ENCODE results near the gene SEMA3A.

The SEMA3A gene

DNA sequence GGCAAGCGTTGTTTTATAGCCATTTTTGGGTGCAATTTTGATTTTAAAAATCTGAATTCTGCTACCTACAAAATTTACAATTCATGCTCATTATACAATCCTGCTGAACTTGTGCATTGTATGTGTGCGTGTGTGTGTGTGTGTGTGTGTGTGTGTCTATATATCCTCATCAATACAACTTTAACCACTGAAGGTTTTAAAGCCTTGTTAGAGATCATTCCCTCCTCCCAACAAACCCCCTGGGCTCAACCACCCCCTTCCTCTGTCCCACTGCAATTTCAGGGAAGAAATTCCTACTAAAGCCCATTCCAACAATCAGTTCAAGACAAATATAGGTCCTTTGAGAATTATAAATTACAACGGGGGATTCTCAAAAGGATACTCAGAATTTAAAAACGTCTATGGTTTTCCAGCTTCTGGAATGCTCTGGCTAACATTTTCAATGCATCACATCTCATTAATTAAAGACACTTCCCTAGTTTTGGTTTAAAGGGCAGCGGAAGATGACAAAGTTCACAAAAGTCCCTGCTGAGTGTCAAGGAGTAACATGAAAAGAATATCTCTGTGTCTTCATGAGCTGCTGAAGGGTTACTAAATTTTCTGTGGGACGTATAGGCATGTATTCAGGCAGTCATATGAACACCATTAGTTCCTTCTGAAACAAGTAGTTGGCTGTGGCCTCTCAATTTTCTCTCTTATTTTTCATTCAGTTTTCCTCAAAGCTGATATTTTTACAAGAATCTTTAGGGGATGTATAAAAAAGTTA is 889 bp upstream of the SEMA3A start:
- DNase-seq (ENCODE audit: low spot score) = no peak

DNA sequence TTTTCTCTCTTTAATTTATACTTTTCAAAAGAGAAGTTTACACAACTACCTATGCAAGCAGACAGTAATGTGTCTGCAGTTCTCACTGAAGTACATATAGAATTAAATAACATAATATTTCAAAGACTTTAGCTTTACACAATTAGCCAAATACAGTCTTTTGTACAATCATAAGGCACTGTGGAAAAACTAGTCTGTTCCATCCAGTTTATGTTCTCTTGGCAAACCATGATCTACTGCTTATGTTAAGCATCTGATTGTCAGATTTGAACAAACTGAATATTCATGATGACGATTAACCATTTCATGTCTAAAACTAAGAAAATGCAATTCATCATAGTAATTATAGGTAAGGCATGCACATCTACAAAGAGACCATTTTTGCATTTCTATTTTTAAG is 842 bp downstream of the SEMA3A start:
- no peak for DNase-seq (ENCODE audit: low spot score)

DNA sequence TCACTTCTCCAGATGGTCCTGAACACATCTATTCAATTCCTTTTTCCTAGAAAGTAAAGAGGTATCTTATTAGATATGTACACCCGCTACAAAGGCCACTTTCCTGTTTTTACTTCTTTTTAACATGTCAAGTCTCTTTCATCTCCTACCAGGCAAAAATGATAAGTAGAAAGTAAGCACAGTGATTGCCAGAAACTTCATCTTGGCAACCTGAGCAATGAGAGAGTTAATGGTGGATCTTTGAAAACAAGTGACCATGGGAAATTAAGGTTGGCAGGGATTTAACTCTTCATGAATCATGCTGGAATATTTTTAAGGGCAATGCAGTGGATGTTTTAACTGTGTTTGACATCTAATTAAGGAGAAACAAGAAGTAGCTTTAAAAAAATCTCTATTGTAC is 2.7 kb downstream of the SEMA3A start:
- DNase-seq (ENCODE audit: low spot score) = no peak

DNA sequence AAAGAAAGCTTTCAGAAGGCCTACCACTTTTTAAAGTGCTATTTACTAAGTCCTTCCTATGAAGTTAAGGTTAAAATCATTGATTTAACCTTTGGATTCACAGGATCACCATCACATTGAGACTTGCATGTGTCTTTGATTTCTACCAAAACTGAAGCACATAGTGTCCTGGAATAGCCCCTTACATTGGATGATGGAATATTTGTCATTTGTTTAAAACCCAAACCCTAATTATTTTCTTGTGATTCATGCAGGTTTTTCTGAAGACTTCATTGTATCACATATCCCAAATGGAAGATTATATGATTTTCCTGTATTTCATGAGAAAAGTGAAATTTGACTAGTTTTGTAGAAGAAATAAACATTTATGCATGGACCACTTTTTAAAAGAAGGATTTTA is 3.3 kb downstream of the SEMA3A start:
- no peak for DNase-seq (ENCODE audit: low spot score)

DNA sequence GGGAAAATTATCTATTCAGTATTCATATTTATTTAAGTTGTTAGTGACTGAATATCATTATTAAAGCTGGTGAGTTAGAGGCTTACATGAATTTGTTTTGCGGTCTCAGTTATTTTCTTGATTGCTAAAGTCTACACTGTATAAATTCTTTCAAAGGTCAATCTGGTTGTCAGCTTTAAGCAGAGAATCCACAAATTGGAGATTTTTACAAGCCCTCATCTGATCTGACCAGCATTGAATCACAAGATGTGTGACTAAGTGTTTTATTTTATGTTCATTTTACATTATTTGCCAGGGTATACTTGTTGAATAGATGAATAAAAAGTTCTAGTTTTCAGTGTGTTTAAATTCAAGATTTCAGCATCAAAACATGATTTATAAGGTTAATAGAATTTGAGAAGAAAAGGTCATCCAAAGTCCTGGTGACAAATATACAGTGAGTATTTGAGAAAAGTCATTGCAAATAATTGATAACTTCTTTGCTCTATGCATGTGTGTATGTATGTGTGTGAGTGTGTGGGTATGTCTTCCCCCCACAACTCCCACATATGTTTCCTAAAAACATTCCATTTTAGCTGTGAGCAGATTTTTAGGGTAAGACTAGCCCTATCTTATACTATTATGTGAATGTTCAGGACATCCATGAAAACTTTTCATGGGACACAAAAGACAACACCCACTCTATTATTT is 4.4 kb downstream of the SEMA3A start:
- no peak for DNase-seq (ENCODE audit: low spot score)

DNA sequence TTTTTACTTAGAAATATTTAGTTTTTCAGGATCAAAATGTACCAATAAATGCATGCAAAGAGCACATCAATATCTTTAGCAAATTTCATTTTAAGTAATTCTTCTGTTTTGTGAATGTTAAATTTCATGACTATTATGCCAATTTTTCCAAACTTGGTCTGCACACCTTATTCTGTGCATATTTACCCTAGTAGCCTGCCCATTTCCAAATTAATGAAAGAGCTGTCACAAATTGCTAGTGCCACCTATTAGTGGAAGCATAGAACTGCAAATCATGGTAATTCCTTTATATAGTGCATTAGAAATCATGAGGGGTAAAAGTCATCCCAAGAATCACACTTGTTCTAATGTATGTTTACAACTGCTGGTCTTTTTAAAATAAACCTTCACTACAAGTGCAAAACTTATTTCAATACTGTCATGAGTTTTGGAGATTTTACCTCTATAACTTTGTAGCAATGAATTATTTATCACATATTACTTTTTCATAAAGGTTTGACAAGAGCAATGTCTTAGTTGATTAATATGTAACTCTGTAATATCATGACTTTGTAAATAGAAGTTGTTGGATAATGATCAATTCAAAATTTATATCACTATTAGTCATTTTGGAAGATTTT is 5.7 kb downstream of the SEMA3A start:
- DNase-seq (ENCODE audit: low spot score) = no peak

DNA sequence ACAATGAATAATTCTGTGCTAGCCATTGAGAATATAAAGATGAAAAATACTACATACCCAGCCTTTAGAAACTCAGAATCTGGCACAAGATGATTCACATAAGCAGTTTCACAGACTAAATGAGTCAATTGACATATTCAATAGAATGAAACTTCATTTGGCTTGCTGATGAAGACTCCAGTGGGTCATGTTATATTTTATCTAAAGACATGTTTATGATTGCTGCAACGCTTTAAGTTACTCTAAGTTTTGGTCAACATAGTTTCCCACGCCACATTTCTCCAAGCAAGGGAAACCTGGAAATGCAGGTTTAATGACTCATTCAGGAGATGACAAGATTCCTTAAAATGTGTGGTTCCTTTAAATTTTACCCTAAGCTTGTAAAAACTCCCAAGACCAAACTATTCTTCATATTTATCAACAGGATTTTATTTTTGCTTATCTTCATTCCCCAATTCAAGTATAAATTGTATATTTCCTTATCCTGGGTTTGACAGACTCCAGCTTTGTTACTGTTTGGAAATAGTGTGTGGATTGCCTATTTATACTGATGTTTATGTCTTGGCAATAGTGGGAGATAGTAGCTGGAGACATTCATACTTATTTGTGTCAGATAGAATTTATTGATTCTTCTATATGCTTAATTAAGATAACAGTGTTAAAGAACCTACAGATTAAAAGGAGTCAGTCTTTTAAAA is 6.6 kb downstream of the SEMA3A start:
- DNase-seq (ENCODE audit: low spot score) = no peak

DNA sequence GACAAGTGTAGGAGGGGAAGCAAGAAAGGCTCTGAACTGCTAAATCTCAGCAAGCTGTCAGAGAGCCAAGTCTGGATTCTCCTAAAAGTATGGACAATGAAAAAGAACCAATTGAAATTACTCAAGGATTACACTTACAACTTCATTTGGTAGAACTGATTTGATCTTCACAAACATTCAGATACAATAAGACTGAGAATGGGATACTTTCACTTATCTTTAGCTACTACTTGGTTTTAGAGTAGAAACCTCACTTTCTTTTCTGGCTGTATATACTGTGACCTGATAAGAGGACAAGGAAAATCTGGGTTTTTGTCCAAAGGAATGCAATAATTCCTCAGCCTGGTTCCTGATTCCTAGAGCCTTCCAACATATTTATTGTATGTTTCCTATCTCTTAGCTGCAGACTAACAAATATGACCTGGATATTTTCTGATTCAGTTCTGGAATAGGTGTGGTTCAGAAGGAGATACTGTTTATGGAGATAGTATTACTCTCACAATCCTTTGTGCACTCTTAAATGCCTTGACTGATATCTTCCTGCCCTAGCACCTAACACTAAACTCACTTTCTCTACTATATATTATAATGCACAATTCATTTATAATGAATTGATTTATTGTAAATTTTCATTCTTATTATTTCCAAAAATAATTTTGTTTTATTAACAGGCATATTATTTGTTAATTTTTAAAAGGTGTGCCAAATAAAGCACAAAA is 7.3 kb downstream of the SEMA3A start:
- DNase-seq (ENCODE audit: low spot score) = no peak

DNA sequence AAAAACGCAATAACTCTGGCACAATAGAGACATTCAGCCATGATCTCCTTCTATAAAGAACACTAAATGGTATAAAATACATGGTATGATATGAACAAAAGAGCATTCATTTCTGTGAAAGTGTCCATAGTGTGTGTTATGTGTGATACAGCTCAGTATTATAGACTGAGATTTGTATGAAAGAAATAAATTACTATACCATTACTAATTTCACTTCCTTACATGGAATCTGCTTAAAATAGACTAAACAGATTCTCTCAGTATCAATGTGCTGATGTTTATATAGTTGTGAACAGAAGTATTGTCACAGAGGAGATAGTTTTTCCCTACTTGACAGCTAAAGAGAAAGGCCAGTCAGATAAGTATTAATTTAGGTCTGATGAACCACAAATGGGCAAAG is 10.8 kb downstream of the SEMA3A start:
- DNase-seq (ENCODE audit: low spot score) = no peak

DNA sequence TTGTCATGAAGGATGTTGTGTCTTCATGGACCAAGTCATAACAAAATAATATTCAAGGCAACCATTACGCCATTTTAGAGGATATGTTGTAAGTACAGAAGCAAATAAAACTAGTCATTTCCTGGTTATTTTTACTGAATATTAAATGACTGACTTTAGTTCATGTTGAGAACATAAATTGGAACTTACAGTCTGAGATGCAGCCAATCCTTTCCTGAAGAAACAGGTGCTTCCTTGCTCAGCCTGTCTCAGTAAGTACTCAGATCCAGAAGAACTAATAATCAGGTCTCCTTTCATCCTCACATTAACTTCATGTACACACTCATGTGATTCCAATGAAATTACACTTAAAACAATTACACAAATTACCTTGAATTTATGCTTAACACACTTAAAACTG is 12.3 kb downstream of the SEMA3A start:
- DNase-seq (ENCODE audit: low spot score) = no peak

DNA sequence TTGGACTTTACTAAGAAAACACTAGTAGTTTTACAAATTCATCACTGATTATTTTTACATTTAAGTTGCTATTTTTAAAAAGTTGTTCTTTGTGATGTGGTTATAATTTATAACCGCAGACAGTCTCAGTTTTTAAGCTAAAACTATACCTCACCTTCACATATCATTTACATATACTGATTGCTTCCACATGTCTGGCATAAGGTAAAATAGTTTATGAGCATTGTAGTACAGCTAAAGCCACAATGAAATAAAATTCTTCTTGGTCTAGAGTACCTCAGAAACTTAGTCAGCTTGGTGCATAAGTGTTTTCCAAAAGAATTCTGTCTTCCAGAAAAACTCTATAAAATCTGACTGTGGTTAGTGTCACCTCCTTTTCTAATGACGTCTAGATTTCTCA is 13.0 kb downstream of the SEMA3A start:
- DNase-seq (ENCODE audit: low spot score) = no peak

DNA sequence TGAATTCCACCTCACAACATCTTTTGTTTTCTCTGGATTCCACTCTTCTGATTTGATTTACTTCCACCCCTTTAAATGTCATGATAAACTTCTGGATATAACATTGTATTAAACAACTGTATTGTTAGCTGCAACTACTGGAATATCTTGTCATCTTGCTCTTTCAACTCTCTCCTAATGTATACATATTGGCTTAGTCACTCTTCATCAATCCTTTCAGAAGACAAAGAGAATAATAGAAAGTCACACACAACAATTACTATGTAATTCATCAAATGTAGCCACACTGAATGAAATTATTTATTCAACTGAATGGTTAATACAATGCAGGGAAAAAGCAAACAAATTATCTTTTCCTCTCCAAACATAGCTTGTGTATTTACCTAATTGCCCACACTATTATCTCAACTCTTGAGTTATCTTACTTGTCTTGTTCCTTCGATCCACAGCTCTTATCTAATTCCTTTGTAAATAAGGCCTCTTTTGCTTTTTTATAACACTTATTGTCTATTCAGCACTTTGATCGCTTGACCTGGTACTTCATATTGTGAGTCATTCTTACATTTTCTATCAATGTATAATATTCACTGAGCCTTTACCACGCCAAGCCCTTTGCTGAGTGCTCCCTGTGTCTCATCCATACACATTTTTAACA is 16.7 kb downstream of the SEMA3A start:
- DNase-seq (ENCODE audit: low spot score) = no peak

DNA sequence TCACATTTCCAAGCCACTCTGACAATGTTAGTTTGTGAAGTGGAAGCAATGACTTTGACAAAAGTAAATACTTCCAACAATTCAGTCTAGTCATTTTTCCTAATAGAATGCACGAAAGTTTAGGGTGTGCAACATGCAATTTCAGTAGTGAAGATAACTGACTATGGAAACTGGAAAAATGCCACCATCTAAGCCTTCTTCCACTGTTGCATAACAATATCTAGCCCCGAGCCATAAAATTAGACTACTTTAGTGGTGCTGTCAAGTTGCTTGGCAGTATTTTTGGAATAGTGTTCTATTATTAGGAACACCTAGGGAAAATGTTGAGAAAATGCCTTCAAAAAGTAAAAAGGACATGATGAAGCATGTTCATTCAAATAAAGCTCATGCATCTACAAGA is 17.9 kb downstream of the SEMA3A start:
- no peak for DNase-seq (ENCODE audit: low spot score)

DNA sequence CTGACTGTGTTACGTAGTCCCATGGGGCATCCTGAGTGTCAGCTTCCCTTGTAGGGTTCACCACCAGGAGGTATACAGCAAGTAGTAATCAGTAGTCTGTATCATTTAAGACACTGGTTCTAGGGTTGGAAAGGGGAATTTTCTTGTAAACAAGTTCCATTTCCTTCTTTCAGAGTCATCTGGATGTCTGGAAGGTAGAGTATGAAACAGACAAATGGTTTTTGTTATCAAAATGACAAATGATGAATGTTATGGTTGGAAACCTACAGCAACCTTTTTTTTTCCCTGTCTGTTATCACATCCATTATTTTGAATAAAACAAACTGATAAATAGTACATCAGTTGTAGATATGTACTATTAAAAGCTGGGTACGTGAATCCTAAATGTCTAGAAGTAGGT is 19.1 kb downstream of the SEMA3A start:
- DNase-seq (ENCODE audit: low spot score) = no peak

DNA sequence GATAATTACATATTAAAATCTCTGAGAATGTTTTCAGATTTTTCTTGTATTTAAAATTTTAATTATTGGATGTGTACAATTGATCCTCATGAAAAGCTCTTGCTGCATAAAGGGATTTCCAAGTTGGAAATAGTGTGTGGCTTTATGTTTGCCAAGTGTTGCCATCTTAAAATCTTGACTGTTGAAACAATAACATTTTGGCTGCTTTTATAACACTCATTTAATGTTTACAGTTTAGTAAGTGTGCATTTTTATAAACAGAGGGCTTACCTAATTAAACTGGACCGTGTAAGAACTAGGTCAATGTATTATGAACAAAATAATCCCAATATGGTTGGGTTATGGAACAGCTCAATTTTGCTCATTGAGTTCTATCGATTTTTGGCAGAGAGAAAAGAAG is 23.9 kb downstream of the SEMA3A start:
- no peak for DNase-seq (ENCODE audit: low spot score)

DNA sequence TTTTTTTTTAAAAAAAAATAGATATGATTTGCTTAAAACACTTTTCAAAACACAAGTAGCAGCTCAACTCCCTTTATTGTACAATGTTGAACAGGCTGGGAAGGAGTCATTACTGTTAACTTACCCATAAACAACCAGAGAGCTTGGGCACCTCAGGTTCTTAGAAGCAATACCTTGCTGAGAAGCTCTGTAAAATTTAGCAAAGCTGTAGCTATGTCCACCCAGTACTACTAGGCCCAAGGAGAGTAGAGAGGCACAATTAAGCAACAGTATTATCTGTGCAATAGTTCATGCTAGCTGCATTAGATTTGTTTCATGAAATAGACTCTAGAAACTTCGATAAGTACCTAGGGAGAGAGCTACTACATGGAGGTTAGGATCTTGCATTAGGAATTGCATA is 32.0 kb downstream of the SEMA3A start:
- no peak for DNase-seq (ENCODE audit: low spot score)

DNA sequence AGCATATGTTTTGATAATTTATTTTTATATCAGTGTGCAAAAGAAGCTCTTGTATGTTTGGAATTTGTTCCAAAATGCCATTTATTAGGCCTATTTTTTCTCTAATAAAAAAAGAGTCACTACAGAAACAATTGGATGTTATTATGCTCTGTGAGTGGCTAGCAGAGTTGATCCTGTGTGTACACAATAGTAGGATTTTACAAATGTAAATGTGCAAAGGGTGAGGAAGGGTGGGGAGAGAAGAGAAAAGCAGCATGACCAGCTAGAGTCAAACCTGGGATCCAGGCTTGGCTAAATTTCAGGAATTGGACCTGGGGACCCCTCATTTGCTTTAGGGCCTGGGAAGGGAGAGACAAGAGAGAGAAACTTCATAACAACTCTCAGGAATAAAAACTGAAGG is 32.5 kb downstream of the SEMA3A start:
- no peak for DNase-seq (ENCODE audit: low spot score)

DNA sequence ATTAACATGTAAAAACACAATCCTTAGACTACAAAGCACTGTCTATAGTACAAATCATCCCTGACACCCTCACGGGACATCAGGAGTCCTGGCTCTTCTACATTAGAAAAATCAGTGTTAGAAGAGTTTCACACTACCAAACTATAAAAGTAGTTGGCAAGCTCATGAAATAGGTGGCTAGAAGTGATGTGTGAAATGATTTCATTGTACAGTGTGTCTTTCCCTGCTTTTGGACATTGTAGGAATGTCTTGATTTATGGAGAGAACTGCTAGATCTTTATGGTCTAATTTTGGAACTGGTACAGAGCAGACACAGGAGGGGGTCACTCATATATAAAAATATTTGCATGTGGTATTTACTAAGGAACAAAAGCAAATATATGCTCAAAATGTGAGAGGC is 33.2 kb downstream of the SEMA3A start:
- no peak for DNase-seq (ENCODE audit: low spot score)

DNA sequence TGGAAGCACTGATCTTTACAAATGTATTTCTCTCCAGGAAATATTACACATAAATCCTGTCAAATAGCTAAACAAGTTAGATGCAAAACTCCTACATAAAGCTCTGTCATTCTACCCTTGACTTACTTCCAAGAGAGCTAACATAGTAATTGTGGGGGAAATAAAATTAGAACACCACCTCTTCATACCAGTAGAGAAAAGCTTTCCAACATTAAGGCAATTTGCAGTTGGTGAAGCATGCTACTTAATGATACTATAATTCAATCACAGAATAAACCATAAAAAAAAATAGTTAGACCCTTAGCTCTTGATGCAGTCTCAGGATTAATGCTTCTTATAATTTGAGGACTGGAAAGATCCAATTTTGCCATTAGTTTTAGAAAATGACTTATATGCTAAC is 35.2 kb downstream of the SEMA3A start:
- no peak for DNase-seq (ENCODE audit: low spot score)

DNA sequence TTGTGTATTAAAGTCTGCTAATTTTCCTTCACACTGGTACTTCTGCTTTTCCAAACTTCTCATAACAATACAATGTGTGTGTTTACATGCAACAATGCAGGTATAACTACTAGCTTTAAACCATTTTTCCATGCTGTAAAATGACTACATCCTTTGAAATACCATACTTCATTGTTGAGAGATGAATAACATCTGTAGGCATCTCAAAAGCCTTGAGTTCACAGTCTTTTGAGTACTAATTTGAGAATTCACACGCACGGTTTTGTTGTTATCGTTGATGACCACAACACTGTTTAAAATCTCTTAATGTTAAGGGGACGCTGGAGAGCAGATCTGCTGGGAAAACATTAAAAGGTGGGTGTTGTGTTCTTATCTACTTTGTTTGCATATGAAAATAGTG is 37.4 kb downstream of the SEMA3A start:
- no peak for DNase-seq (ENCODE audit: low spot score)

DNA sequence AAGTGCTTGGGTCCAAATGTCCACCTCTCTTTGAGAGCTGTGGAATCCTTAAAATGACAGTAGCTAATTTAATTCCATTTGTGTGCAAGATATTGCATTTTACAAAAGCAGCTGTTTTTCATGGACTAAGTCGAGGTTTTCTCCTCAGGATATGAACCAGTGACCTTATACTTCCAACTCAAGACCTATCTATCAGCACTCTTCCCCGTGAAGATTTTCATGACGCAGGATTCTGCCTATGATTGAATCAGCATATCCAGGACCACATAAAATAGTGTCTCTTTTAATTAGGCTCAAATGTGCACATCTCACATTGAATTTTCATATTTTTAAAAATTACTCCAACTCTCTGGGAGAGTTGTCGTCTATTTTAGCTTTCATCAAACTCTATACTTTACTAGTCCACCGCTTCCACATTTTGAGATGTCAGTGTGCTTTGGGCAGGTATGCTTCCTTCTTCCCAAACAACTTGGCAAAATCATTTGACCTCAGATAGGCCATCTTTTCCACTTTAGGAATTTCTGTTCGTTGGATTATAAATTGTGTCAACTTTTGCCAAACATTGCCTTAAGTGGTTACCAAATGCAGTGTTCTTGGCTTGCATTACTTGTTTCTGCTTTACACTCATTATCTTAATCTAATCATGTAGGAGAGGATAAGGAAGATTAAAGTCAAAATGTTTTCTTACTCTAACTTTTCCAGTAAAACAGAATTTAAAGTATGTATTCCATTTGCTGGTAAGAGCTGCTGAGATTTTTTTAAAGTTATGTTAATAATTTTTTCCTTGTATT is 39.4 kb downstream of the SEMA3A start:
- no peak for DNase-seq (ENCODE audit: low spot score)

Data from AG08395 (cell line).